Endothelial cell of umbilical vein (primary cell): Measurements from ENCODE around the gene ZNRD2. TPM values are rescaled to one million over a fixed set of nuclear protein-coding genes. Genes with fewer than 3 reads are reported as not detected.
"Not testable (repeated sequence)": the region's sequence is repeated elsewhere in the genome, so short reads cannot be mapped to it uniquely, and the experiment has no call there.

Source experiments
- Bru-seq: library from RNA; stranded (reverse); fragments of 400-500 nt; gene quantifications from one replicate; lab custom pipeline; 2021; lab: Mats Ljungman, UMichigan
- BruChase-seq, 2 experiments: library from RNA; stranded (reverse); fragments of 400-500 nt; gene quantifications; one replicate each; lab custom pipeline; 2021; lab: Mats Ljungman, UMichigan
- BruUV-seq: library from RNA; stranded (reverse); fragments of 400-500 nt; replicated peaks from 2 replicates; lab custom pipeline; 2021; lab: Mats Ljungman, UMichigan
- CTCF ChIA-PET: fragments of 300-600, 350-600 bp; sonication (Branson Sonifier 250); formaldehyde crosslinking; loops from one replicate; lab custom pipeline; 2021; ENCODE audit warnings: antibody characterized with exemption, inconsistent platforms; lab: Charles Lee
- POLR2A ChIA-PET: fragments of 300-600, 350-600 bp; sonication (Branson Sonifier 250); formaldehyde crosslinking; loops from one replicate; lab custom pipeline; 2021; ENCODE audit warnings: antibody characterized with exemption, inconsistent platforms; lab: Charles Lee
- DNase-seq: peaks from one replicate; pipeline ENCODE4 v3.0.0-alpha.2; 2011; ENCODE audit warnings: low read depth, low spot score
- FAIRE-seq: peaks from 2 replicates; lab custom pipeline; 2011; peaks lifted over from hg19 to GRCh38; lab: Jason Lieb, UNC
- H2AFZ ChIP-seq: 2 replicates; pipeline ENCODE4 v1.6.0; 2012; ENCODE audit warnings: low read depth, low read length, control low read depth, inconsistent platforms
- H3K27ac ChIP-seq: 2 replicates; pipeline ENCODE4 v1.5.1; 2011; ENCODE audit warnings: low read depth, mild to moderate bottlenecking, control low read depth, low read length, moderate library complexity; ENCODE audit not compliant: insufficient read depth
- H3K27me3 ChIP-seq, 2 experiments: 2 replicates each; pipeline versions ENCODE4 v1.6.0 to v1.6.1; 2011; ENCODE audit warnings: low read length in 2 of 2, mixed read lengths in 1 of 2; ENCODE audit not compliant: control insufficient read depth in 2 of 2, insufficient read depth in 2 of 2
- H3K36me3 ChIP-seq, 2 experiments: 2 replicates in 1 of 2; 3 replicates in 1 of 2; pipeline ENCODE4 v1.5.1; 2011; ENCODE audit warnings: low read length in 2 of 2, mild to moderate bottlenecking in 1 of 2, moderate library complexity in 1 of 2; ENCODE audit not compliant: control insufficient read depth in 2 of 2, insufficient read depth in 2 of 2; ENCODE audit errors: extremely low read depth in 1 of 2
- H3K4me1 ChIP-seq: 3 replicates; pipeline ENCODE4 v1.5.1; 2011; ENCODE audit warnings: mild to moderate bottlenecking, low read length; ENCODE audit not compliant: control insufficient read depth, insufficient read depth; ENCODE audit errors: extremely low read depth
- H3K4me2 ChIP-seq: 2 replicates; pipeline ENCODE4 v1.6.1; 2011; ENCODE audit warnings: low read length, control low read depth, mixed read lengths; ENCODE audit not compliant: insufficient read depth
- H3K4me3 ChIP-seq, 3 experiments: fragments of 200-600 bp in 1 of 3; sonication (generic), shearing (Covaris generic) in 1 of 3; replicated peaks in 1 of 3; 2 replicates each; pipeline ENCODE4 v1.5.1; 2011 to 2016; ENCODE audit warnings: control low read depth in 3 of 3, low read length in 3 of 3, mild to moderate bottlenecking in 2 of 3, inconsistent platforms in 1 of 3, low read depth in 1 of 3, moderate library complexity in 1 of 3; ENCODE audit not compliant: insufficient read depth in 1 of 3
- H3K79me2 ChIP-seq: 2 replicates; pipeline ENCODE4 v1.6.0; 2012; ENCODE audit warnings: low read length, inconsistent platforms; ENCODE audit not compliant: control insufficient read depth, insufficient read depth
- H3K9ac ChIP-seq: replicated peaks from 2 replicates; pipeline ENCODE3; 2011; ENCODE audit warnings: low read length, control low read depth; ENCODE audit not compliant: insufficient read depth; ENCODE audit errors: extremely low read depth
- H3K9me1 ChIP-seq: replicated peaks from 3 replicates; pipeline ENCODE4 v1.6.0; 2011; ENCODE audit warnings: mild to moderate bottlenecking, low read length; ENCODE audit not compliant: control insufficient read depth, insufficient read depth; ENCODE audit errors: extremely low read depth
- H3K9me3 ChIP-seq: replicated peaks from 2 replicates; pipeline ENCODE4 v1.5.1; 2012; ENCODE audit warnings: low read length, inconsistent platforms; ENCODE audit not compliant: control insufficient read depth, insufficient read depth
- H4K20me1 ChIP-seq: replicated peaks from 2 replicates; pipeline ENCODE3; 2011; ENCODE audit warnings: mild to moderate bottlenecking, low read length; ENCODE audit not compliant: control insufficient read depth, insufficient read depth; ENCODE audit errors: extremely low read depth
- EZH2 ChIP-seq: IDR thresholded peaks from 2 replicates; pipeline ENCODE4 v1.6.1; 2012; ENCODE audit warnings: borderline replicate concordance, low read depth, mild to moderate bottlenecking, moderate library complexity, low read length, inconsistent platforms; ENCODE audit not compliant: severe bottlenecking
- FOS ChIP-seq: IDR thresholded peaks from 2 replicates; pipeline ENCODE4 v1.6.1; 2011; ENCODE audit warnings: mild to moderate bottlenecking, low read length, moderate library complexity, borderline replicate concordance; ENCODE audit not compliant: insufficient read depth
- GATA2 ChIP-seq: IDR thresholded peaks from 2 replicates; pipeline ENCODE4 v1.7.0; 2011; ENCODE audit warnings: low read depth, mild to moderate bottlenecking, moderate library complexity, mixed read lengths, low read length; ENCODE audit not compliant: insufficient read length, insufficient read depth
- JUN ChIP-seq: IDR thresholded peaks from 2 replicates; pipeline ENCODE4 v1.6.1; 2011; ENCODE audit warnings: borderline replicate concordance, low read depth; ENCODE audit not compliant: insufficient read length, insufficient read depth
- MYC ChIP-seq: IDR thresholded peaks from one replicate; pipeline ENCODE4 v1.6.1; 2011; ENCODE audit warnings: mild to moderate bottlenecking, low read depth, low read length
- POLR2A ChIP-seq: IDR thresholded peaks from 2 replicates; pipeline ENCODE4 v1.6.1; 2012; ENCODE audit warnings: low read depth, mild to moderate bottlenecking, control low read depth, low read length
- POLR2AphosphoS5 ChIP-seq: IDR thresholded peaks from 2 replicates; pipeline ENCODE4 v1.6.1; 2012; ENCODE audit warnings: low read depth, mild to moderate bottlenecking, control low read depth, low read length, moderate library complexity; ENCODE audit not compliant: insufficient read depth
- dilution Hi-C: fragments of 300-500 bp; cut with MboI; formaldehyde crosslinking; loops from one replicate; pipeline ENCODE4 v1.15.0; 2019; ENCODE audit warnings: low sequenced_read_pairs; ENCODE audit not compliant: extremely low pct_ligation_motif_present
- intact Hi-C: fragments of 100-400 bp; cut with micrococcal nuclease; formaldehyde crosslinking; loops from one replicate; pipeline ENCODE4 v1.10.0; 2022
- long read RNA-seq: library from polyadenylated mRNA; stranded (forward); transcript quantifications from one replicate; pipeline ENCODE4 v2.0.0, GENCODE V29; 2021
- polyA minus RNA-seq, 3 experiments: library from RNA; depleted of rRNA, polyadenylated mRNA; stranded (reverse); fragments of >200 nt; gene quantifications; 1 replicate in 1 of 3; 2 replicates in 2 of 3; pipeline ENCODE4 v1.2.3, GENCODE V29; 2011
- polyA plus RNA-seq, 4 experiments: library from polyadenylated mRNA; depleted of rRNA in 3 of 4; stranded (reverse) in 3 of 4; unstranded in 1 of 4; fragments of >200 nt; gene quantifications; 2 replicates each; pipeline versions ENCODE4 v1.2.1 to v1.2.3, GENCODE V29; 2011 to 2012; ENCODE audit warnings: missing spikeins in 1 of 4
- total RNA-seq: library from RNA; stranded (reverse); gene quantifications from 2 replicates; pipeline ENCODE4 v1.2.3, GENCODE V29; 2021
- TF ChIP-seq, protein P1 (sequence below), 2 donors: IDR thresholded peaks; 1 replicate in 1 of 2; 2 replicates in 1 of 2; pipeline ENCODE4 v1.5.1; 2011; ENCODE audit warnings: low read length in 2 of 2, mild to moderate bottlenecking in 2 of 2, moderate library complexity in 2 of 2, control low read depth in 1 of 2, inconsistent platforms in 1 of 2, low read depth in 1 of 2; ENCODE audit not compliant: insufficient read depth in 1 of 2; ENCODE audit errors: extremely low read depth in 1 of 2
- TF ChIP-seq, protein P2 (sequence below): IDR thresholded peaks from 2 replicates; pipeline ENCODE4 v1.6.1; 2011; ENCODE audit not compliant: insufficient read depth, insufficient read length

ZNRD2 gene, protein sequence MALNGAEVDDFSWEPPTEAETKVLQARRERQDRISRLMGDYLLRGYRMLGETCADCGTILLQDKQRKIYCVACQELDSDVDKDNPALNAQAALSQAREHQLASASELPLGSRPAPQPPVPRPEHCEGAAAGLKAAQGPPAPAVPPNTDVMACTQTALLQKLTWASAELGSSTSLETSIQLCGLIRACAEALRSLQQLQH
- total RNA-seq (40.8 and 46.9 TPM in 2 replicates), polyA plus RNA-seq (96.2 and 96.7 TPM in 2 replicates), polyA minus RNA-seq (11.3 and 14.6 TPM in 2 replicates), Bru-seq, nascent RNA (percentile 68 among the genes with signal in this experiment), BruChase-seq, experiment 1, labeled RNA remaining after a 6-hour chase (percentile 89 among the genes with signal in this experiment), BruChase-seq, experiment 2, labeled RNA remaining after a 2-hour chase (percentile 75 among the genes with signal in this experiment)
- 73.6 and 74.5 TPM in 2 replicates for polyA plus RNA-seq (2011; cell fraction: cytosol; rRNA removed)
- 50.6 TPM in 2 replicates for polyA plus RNA-seq (2011; cell fraction: nucleus; rRNA removed)
- 93.2 and 99.8 TPM in 2 replicates for polyA plus RNA-seq (2012)
- polyA minus RNA-seq (2011; cell fraction: cytosol; rRNA and poly(A)+ RNA removed), result 27.7 TPM
- polyA minus RNA-seq (2011; cell fraction: nucleus; rRNA and poly(A)+ RNA removed), result 14.4 and 33.5 TPM in 2 replicates
- long read RNA-seq, transcript SSSCA1-201 (4 exons, 698 nt), result major isoform, 145 of 232 reads
- long read RNA-seq, transcript SSSCA1-206 (3 exons, 879 nt), result minor isoform, 25 of 232 reads
- long read RNA-seq, partial matches to known transcripts, result 24 of 232 reads
- long read RNA-seq, other reads (novel, unspliced or antisense), result 35 of 232 reads

DNA sequence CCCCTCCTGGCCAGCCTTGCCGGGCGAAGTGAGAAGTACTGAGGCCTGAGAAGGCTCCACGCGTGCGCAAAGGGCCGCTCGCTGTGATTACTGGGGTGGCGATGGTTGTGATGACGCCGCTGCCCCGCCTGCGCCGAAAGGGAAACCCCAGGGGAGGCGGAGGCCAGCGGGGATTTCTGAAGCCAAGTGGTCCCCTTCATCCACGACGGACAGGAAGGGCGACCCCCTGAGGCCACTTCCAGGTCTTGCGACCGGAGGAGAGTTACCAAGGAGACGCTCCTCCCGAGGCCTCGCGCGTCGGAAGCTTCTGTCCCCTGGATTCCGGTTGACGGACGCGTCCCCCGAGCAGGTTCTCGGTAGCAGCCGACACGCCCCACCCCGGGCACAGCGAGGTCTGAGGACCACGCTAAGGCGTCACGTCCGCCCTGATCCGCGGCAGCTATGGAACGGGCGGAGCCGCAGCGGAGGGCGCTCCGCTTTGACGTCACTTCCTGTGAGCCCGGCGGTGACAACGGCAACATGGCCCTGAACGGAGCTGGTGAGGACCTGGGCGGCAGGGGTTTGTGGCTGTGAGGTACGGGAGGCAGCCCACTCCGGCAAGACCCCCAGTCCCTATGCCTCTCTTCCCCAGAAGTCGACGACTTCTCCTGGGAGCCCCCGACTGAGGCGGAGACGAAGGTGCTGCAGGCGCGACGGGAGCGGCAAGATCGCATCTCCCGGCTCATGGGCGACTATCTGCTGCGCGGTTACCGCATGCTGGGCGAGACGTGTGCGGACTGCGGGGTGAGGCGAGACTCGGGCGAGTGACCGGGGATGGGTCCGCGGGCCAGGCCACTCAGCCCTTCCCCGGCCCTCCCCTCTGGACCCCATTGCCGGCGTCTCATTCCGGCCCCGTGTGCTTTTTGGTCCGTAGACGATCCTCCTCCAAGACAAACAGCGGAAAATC lies at the start of gene ZNRD2:
Gene ZNRD2 (plus strand): TSS at position 505 of the 946 bp plus-strand sequence. CDS start 15 bp downstream, at position 520.
- TSS peak; percentile 59 for BruUV-seq
- dilution Hi-C loops, result no loop called here
- peak within 1 kb of the TSS; percentile 55 to 66 (median 63) for H3K4me3 ChIP-seq
- peak; percentile 99 for DNase-seq
- no peaks in the 10 kb centered on the region for H3K9me1 ChIP-seq
- H3K79me2 ChIP-seq, result peaks cover 25% of the 10 kb centered on the region
- TF ChIP-seq EZH2 (no peak), JUN (no peak), POLR2A (peak; percentile 84), FOS (peak; percentile 40), MYC (peak; percentile 73), GATA2 (no peak), POLR2AphosphoS5 (peak; percentile 78)
- TF ChIP-seq, protein P1, sequence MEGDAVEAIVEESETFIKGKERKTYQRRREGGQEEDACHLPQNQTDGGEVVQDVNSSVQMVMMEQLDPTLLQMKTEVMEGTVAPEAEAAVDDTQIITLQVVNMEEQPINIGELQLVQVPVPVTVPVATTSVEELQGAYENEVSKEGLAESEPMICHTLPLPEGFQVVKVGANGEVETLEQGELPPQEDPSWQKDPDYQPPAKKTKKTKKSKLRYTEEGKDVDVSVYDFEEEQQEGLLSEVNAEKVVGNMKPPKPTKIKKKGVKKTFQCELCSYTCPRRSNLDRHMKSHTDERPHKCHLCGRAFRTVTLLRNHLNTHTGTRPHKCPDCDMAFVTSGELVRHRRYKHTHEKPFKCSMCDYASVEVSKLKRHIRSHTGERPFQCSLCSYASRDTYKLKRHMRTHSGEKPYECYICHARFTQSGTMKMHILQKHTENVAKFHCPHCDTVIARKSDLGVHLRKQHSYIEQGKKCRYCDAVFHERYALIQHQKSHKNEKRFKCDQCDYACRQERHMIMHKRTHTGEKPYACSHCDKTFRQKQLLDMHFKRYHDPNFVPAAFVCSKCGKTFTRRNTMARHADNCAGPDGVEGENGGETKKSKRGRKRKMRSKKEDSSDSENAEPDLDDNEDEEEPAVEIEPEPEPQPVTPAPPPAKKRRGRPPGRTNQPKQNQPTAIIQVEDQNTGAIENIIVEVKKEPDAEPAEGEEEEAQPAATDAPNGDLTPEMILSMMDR (IDR thresholded peaks at IDR 0.05; ENCODE audit: extremely low read depth in 1 of 2, insufficient read depth in 1 of 2, low read depth in 1 of 2, low read length in 2 of 2), result peak; percentile 29 to 47
- TF ChIP-seq, protein P2, sequence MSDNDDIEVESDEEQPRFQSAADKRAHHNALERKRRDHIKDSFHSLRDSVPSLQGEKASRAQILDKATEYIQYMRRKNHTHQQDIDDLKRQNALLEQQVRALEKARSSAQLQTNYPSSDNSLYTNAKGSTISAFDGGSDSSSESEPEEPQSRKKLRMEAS, result peak; percentile 35
- no peaks in the 10 kb centered on the region for H3K27me3 ChIP-seq
- FAIRE-seq, result peak; percentile 99
- H3K36me3 ChIP-seq, result no peaks in the 10 kb centered on the region
- no peaks in the 10 kb centered on the region for H3K9me3 ChIP-seq
- H3K4me2 ChIP-seq, result peak within 1 kb of the TSS; percentile 82
- ChIA-PET POLR2A (interaction anchor here (0.5 to 1.2 kb wide), 3 partner anchors 10 to 148 kb away, joined by 3 to 4 read pairs (median 4); partner anchors contain the start of gene NEAT1), CTCF (interaction anchor here (0.6 to 9.7 kb wide), 9 partner anchors 11 to 45 kb away, joined by 3 to 167 read pairs (median 4); partner anchors contain the start of genes LTBP3, MAP3K11 and PCNX3)
- peak within 1 kb of the TSS; percentile 85 for H3K9ac ChIP-seq
- intact Hi-C loops, result loop anchor here (1.0 to 5.0 kb wide), 4 partner anchors 10 to 188 kb away; partner anchors contain the start of gene SLC25A45
- H4K20me1 ChIP-seq, result no peaks in the 10 kb centered on the region
- H2AFZ ChIP-seq, result peak within 1 kb of the TSS; percentile 64
- H3K4me1 ChIP-seq, result peaks cover 51% of the 10 kb centered on the region
- peak within 1 kb of the TSS; percentile 61 for H3K27ac ChIP-seq

DNA sequence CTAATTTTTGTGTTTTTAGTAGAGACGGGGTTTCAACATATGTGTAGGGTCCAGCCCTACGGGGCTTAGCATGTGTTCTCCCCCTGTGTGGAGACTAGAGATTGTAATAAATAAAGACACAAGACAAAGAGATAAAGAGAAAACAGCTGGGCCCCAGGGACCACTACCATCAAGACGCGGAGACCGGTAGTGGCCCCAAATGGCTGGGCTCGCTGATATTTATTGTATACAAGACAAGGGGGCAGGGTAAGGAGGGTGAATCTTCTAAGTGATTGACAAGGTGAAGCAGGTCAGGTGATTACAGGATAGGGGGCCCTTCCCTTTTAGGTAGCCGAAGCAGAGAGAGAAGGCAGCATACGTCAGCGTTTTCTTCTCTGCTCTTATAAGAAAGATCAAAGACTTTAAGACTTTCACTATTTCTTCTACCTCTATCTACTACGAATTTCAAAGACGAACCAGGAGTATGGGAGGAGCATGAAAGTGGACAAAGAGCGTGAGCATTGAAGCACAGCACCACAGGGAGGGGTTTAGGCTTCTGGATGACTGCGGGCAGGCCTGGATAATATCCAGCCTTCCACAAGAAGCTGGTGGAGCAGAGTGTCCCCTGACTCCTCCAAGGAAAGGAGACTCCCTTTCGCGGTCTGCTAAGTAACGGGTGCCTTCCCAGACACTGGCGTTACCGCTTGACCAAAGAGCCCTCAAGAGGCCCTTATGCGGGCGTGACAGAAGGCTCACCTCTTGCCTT lies 48.3 kb upstream of the ZNRD2 start:
- dilution Hi-C loops, H3K9me3 ChIP-seq, intact Hi-C loops, H3K9me1 ChIP-seq, H3K4me3 ChIP-seq, H3K27ac ChIP-seq, FAIRE-seq, CTCF ChIA-PET, H4K20me1 ChIP-seq, H3K9ac ChIP-seq, DNase-seq, H3K27me3 ChIP-seq, H3K36me3 ChIP-seq, BruUV-seq, H3K4me2 ChIP-seq, POLR2A ChIA-PET, H2AFZ ChIP-seq: not testable (repeated sequence)
- Histone ChIP-seq H3K79me2 (peaks cover 19% of the 10 kb centered on the region), H3K4me1 (peaks cover 11% of the 10 kb centered on the region)
